ENCODE measurements around the gene RPUSD4.

DNA sequence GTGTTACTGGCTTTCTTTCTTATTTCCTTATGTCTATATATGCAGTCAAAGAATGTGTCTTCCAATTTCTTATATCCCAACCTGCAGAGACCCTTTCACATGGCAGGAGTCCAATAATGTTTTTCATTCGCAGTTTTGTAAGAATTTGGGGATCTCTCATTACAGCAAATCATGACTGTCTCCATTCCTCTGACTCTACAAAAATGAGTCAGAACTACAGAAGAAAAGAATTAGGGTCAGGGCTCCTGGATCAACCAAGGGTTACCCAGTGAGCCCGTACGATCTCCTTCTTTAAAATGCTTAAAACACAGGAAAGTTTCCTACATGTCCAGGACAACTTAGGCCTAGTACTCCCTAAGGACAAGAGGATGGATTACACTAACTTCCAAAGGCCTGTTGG, 42.2 kb downstream of the RPUSD4 start:
- TF ChIP-seq, protein P1, sequence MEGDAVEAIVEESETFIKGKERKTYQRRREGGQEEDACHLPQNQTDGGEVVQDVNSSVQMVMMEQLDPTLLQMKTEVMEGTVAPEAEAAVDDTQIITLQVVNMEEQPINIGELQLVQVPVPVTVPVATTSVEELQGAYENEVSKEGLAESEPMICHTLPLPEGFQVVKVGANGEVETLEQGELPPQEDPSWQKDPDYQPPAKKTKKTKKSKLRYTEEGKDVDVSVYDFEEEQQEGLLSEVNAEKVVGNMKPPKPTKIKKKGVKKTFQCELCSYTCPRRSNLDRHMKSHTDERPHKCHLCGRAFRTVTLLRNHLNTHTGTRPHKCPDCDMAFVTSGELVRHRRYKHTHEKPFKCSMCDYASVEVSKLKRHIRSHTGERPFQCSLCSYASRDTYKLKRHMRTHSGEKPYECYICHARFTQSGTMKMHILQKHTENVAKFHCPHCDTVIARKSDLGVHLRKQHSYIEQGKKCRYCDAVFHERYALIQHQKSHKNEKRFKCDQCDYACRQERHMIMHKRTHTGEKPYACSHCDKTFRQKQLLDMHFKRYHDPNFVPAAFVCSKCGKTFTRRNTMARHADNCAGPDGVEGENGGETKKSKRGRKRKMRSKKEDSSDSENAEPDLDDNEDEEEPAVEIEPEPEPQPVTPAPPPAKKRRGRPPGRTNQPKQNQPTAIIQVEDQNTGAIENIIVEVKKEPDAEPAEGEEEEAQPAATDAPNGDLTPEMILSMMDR (conservative IDR thresholded peaks at IDR 0.05), result no peak
- TF ChIP-seq EZH2 (IDR thresholded peaks at IDR 0.05; ENCODE audit: low read depth), result no peak

All from PC-9 (cell line).